Eye (tissue), 1 donor: ENCODE data around the gene KIAA0513.
A peak's percentile ranks its signal among the peaks of the same experiment; 100 is the strongest.
"Not testable (repeated sequence)": the region's sequence is repeated elsewhere in the genome, so short reads cannot be mapped to it uniquely, and the experiment has no call there.

Experiments
- DNase-seq: peaks from one replicate; pipeline ENCODE4 v3.0.0-alpha.2; 2015

KIAA0513 gene

GRCh38 chr16:85120006-85120340, 92.4 kb downstream of the KIAA0513 start:
- DNase-seq: no peak

- not testable (repeated sequence) for DNase-seq
Observed at GRCh38 chr16:85123441-85123840, 95.8 kb downstream of the KIAA0513 start.

DNA sequence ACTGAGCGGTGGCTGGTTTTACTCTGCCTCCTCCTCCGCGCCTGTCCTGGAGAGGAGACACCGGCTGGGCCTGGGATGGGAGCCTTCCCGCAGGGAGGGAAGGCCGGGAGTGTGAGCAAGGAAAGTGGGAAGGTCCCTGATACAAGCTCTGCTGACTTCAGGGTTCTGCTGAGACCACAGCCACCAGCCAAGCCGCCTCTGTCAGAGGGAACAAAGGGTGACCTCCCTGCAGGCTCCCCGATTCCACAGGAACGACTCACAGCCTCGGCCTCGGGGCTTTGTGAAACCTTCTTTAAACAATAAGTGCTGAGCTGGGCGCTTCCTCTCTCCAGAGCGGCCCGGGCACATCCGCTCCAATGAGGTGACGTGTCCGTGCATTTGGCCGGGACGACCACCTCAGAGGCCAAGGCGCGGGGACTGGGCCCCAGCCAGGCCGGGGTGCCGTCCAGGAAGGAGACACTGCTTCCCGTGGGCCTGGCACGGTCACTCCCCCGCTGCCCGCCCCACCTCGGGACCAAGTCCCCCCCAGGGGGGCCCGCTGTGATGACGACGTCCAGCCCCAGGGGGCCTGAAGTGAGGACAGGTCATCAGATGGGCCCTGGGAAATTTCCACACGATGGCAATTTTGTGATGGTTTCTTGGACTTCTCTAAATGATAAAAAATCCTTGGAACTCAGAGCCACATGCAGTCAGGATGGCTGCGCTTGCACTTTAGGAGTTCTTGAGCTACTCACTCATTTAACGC, 96.5 kb downstream of the KIAA0513 start:
- DNase-seq: no peak

GRCh38 chr16:85124636-85125346, 97.2 kb downstream of the KIAA0513 start:
- DNase-seq: no peak

- no peak for DNase-seq
Observed at GRCh38 chr16:85125570-85126393, 98.2 kb downstream of the KIAA0513 start.

- DNase-seq: no peak
Observed at GRCh38 chr16:85126394-85126704, 98.8 kb downstream of the KIAA0513 start.

GRCh38 chr16:85126705-85127378, 99.2 kb downstream of the KIAA0513 start:
- DNase-seq: peak; percentile 88

GRCh38 chr16:85127379-85127723, 99.8 kb downstream of the KIAA0513 start:
- DNase-seq: no peak

DNA sequence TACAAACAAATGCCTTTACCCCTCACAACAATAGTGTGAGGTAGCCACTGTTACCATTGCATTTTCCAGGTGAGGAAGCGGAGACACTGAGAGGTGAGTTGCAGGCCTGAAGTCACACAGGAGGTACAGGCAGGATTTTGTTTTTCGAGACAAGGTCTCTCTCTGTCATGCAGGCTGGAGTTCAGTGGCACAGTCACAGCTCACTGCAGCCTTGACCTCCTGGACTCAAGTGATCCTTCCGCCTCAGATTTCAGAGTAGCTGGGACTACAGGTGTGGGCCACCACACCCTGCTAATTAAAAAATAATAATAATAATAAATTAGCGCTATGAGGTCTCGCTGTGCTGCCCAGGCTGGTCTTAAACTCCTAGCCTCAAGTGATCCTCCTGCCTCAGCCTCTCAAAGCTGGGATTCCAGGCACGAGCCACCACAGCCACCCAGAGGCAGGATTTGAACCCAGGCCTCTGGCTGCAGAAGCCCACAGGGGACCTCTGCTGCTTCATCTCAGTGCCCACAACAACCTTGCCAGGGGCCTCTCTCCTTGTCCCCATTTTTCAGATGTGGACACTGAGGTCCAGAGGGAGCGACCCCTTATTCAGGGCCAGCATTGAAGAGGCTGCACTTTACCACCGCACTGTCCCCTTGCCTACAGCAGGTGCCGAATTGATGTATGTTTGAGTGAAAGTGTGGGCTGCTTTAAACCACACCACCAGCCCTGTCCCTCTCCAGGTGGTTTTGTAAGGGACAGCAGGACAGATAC, 100.7 kb downstream of the KIAA0513 start:
- DNase-seq: no peak

DNA sequence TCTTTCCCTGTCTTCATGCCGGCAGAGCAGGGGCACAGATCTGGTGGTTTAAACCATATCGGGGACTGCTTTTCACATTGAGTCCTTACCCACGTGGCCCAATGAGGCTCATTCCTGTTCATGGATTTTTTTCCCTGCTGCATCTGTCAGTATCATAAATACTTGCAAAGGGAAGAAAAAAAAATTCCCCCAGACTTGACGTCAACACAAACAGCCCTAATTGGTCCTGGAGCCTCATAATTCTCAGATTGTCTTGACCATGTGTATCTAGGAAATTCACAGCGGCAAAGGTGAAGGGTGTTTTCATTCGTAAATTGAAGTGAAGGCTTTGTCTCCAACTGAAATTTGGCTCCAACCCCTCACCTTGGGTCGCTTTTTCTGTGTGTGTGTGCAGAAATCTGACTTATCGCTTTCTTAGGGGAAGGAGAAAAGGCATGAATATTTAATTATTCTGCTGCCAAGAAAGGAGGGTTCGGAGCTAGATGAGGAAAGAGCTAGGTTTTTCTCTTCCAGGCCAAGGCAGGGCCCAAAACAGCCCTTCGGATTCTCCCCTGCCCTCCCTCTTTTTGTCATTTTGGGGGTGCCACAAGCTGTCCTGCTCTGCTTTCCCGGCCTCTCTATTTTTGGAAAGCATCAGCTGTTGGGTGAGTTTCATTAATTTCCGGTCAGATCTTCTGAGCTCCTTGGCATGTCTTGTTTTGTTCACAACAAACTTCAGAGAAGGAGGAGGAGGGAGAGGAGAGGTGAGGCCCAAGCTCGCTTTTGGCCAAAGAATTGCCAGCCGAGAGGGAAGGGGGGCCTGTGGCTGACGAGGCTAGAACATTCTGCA, 102.5 kb downstream of the KIAA0513 start:
- peak; percentile 50 for DNase-seq

DNA sequence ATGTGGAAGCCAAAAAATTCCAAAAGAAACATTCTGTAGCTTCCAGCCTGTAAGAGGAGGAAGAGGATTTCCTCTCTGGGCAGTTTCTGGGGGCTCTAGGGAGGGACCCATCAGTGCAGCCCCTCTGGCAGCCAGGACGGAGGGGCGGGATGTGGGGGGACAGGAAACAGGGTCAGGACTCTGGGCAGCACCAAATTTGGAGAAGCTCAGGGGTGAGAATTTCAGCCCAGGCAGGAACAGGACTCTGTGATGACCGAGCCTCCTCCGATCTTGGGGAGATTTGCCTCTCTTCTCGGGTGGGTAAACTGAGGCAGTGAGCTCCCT, 103.1 kb downstream of the KIAA0513 start:
- DNase-seq: no peak

GRCh38 chr16:85132456-85133289, 105.1 kb downstream of the KIAA0513 start:
- DNase-seq: no peak

GRCh38 chr16:85133290-85133599, 105.7 kb downstream of the KIAA0513 start:
- no peak for DNase-seq

DNA sequence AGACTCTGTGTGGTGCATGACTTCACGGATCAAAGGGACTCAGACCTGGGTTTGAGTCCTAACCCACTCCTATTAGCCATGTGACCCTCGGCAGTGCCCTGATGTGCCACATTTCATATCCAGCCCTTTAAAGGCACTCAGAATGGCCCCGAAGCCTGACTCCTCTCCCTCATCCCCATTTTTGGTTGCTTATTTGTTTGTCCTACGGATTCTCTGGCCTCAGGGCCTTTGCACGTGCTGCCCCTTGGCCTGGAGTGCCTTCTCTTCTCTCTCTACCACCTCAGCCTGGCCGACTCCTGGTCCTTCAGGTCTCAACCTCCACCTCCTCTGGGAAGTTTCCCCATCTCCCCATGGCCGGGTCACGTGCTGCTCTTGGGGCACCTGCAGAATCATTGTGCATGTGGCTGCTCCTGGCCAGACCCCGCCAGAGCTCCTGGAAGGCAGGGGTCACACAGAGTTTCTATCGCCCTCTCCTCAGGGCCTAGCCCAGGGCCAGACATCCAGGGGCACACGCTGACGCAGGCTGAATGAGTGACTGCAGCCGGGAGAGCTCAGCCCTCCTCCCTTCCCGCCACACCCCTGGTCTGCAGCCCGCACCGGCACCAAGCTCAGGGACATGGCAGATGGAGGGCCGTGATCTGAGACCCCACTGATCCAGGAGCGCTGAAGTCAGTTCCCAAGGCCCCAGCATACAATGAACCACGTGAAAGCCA, 106.6 kb downstream of the KIAA0513 start:
- no peak for DNase-seq

DNA sequence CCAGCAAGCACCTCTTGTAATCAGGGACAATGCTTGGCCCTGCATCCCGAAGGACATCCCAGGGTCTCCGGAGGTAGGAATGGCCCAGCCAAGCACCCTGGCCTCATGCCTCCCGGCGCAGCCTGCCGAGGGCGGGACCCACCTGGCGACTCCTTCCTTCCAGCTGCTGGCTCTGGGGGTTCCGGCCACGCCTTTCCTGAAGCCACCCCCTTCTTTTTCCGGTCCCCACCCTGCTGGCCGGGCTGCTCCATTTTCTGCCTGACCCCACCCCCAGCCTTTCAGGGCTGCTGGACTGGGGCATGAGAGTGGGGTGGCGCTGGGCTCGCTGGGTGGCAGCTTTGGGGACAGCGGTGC, 107.2 kb downstream of the KIAA0513 start:
- DNase-seq: no peak

- no peak for DNase-seq
Observed at GRCh38 chr16:85136213-85136701, 108.7 kb downstream of the KIAA0513 start.

- DNase-seq: peak; percentile 62
Observed at GRCh38 chr16:85136702-85137322, 109.2 kb downstream of the KIAA0513 start.

GRCh38 chr16:85137323-85138072, 109.9 kb downstream of the KIAA0513 start:
- DNase-seq: peak; percentile 82
